Fibroblast of skin of right biceps (primary cell): ENCODE results near the gene ARHGAP26.

Source experiments
- DNase-seq: peaks from one replicate; pipeline ENCODE4 v3.0.0-alpha.2; 2013

Gene ARHGAP26

DNA sequence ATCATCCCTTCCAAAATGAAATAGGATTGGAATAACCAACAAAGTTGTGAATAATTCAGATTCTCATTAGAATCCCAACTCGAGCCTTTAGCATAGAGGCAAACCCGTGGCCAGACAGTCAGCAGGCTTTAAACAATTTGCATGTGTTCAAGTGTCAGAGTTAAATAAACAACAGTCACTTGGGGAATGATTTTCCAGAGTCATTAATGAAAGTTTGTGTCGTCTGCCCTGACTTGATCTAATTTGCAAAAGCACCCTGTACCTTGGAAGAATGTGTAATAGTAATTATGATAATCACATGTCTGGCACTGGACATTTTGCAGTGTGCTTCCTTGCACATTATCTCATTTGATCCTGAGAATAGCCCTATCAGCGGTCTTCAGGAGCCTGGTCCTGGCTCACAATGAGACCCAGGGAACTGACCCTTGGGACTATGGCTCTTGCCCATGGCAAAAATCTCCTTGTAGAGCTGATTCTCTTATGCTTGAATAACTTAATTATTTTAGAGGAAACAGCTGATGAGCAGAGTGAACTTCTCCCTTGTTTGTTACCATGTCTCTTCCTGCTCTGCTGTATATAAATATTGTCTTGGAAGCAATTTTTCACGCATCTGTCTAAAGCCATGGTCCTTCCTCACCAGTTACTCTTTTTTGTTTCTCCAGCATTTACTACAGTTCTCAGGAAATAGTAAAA is 360.6 kb downstream of the ARHGAP26 start:
- no peak for DNase-seq

GRCh38 chr5:143131972-143132371 is 361.8 kb downstream of the ARHGAP26 start:
- DNase-seq: no peak

- DNase-seq: no peak
Measured at GRCh38 chr5:143132739-143133138, 362.6 kb downstream of the ARHGAP26 start.

GRCh38 chr5:143133721-143134120 is 363.5 kb downstream of the ARHGAP26 start:
- DNase-seq: no peak

- DNase-seq: no peak
Measured at GRCh38 chr5:143134269-143134668, 364.1 kb downstream of the ARHGAP26 start.

DNA sequence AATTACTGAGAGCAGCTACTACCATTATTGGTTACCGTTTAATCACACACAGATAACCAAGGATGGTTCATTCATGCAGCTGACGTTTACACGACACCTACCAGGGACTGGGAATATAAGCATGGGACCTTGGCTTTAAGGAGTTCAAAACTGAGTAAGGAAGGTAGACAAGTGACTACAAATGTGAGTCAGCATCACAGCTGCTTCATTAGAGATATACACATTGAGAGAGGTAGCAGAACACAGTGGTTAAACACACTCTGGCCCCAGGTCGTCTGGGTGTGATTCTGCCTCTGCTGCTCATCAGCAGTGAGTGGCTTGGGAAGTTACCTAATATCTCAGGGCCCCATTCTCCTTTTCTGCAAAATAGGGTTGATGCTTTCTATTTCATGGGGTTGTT is 364.7 kb downstream of the ARHGAP26 start:
- DNase-seq: no peak

GRCh38 chr5:143135832-143136551 is 365.8 kb downstream of the ARHGAP26 start:
- no peak for DNase-seq

DNA sequence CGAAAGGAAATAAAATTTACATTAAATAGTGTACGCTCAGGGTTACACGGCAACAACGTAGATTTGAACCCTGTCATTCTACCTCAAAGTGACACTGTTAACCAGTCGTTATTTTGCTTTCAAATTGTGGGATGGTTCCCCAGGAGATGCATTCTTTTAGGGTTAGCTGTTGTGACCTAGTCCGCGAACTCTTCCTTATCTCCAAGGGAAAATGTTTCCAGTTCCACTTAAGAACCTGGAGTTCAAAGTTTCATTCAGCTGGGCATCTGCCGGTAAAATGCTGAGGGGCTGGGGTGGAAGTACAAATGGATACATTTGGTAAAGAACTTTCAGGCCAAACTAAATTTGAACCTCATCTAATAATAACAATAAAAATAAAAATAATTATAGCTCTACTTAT is 368.7 kb downstream of the ARHGAP26 start:
- DNase-seq: no peak

- DNase-seq: no peak
Measured at GRCh38 chr5:143139585-143139984, 369.4 kb downstream of the ARHGAP26 start.

DNA sequence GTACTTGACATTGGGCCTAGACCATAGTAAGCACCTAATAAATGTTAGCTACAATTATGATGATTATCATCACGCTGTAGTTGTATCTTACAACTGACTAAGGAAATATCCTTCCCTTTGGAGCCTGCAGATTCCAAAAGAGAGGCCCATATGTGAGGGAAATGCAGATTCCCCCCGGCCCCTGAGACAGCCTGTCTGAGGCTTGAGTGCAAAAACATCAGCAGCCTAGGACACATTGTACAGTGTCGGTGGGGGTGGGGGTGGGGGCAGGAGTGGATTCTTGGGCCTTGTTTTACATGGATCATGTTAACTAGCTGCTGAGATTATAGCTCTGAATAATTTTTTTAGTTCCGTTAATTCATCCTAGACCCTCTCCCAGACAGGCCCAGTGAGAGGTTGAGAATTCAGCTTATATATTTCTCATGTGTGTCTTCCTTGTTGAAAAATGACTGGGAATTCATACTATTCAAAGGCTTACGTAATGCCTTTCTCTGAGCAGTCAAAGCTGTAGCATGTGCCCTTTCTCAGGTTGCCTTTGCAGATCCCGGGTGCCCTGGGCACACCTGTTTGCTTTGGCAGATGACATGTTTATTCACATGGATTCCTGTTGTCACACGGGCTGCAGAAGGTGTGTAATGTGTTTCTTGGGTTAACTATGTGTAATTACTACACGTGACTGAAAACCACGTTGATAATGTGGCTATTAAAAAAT is 370.5 kb downstream of the ARHGAP26 start:
- no peak for DNase-seq

DNA sequence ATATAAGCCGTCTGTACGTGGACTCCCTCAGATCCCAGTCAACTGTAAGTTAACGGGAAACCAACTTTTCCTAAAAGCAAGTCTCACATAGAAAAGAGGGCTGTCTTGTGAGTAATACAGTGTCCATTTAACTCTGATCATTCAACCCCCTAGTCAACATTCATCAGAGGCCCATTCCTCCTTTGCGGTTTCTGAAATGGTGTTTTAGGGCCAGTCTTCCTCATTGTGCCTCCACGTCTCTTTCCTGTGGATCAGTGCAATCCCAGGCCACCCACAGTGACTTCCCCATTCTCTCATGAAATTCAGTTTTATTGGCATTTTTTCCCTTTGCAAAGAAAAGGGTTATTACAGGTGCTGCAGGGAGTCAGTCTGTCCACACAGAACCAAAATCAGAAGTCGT is 371.5 kb downstream of the ARHGAP26 start:
- no peak for DNase-seq

DNA sequence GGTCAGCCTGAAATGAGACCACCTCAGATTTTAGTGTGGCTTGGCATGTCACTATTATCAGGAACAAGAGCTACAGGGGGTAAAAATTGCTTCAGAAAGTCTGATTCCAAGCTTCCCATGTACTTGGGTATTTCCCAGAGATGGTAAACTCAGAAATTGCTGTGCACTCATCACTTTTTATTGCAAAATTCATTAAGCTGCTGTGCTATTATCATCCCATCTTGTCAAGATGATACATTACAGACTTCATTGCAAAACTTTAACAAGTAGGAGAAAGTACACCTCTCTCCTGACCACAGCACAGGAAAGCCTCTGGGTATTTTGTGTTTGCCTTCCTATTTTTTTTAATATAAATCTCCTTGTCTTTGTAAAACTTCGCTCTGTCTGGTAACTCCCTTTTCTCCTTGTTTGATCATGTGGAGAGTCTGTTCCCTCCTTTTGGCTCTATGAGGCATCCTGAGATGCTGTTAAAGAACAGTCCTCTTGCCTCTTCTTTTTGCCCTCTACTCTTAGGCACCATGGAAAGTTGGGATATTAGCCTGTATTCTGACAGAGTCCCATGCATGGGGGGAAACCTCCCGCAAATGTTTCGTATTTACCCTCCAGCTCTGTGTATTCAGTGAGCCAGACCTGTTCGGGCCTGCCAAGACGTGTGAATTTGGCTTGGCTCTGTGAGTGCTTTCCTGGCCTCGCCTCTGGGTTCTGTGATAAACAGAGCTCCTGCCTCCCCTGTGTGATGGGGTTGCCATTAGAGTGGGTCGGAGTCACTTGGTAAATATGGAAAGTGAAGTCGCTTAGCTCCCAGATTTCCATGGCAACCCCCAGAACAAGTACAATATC is 372.6 kb downstream of the ARHGAP26 start:
- DNase-seq: peak; percentile 49

DNA sequence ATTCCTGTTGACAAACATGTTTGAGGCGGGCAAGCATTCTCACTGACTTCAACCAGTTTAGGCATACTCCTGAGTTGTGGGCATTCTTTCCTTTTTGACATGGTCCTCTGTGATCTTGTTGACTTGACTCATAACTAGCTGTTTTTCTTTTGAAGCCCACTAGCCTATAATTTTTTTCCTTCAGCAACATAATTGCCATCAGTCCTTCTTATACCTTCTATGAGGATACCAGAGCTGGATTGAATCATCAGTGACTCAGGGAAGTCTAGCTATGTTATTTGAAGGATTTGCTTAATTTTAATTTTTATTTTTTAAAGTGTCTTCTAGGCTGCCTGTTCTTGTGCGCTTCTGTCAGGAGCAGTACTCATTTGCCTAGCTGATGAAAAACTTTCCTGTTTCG is 373.8 kb downstream of the ARHGAP26 start:
- DNase-seq: peak; percentile 81

DNA sequence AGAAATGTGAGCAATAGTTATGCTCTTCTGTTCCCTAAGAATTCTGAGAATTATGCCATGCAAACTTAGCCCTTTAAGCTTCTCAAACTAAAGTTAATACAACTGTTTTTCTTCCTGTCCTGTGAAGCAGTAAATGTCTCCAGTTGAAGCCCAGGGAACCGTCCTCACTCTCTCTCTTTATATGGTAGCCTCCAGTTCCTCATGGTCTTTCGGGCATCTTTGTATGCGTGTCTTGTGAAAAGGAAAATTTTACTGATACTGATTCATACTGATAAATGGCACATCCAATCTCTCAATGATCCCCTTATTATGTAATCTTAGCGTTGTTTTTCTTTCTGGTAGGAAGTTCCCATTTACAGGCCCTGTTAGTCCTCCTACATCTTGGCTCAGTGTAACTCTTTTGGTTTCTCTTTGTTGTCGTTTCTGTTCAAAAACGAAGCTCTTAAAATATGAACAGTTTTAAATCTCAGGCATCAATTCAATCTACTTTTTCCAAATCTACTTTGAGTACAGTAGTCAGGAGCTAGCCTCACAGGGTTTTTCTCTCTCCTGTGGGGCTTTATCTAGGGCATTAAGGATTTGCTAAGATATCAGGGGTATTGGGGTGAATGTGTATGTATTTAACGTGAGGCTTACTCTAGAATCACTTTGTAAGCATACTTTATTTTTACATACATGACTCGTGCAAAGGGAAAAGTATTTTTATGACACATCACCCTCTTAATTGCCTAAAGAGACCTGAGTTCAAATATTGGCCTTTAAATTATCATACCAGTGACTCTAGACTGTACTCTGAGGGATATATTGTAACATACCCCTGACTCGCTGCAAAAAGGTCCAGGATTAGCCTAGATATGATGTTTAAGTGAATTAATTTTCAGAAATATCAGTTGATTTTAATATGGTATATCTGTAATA is 375.3 kb downstream of the ARHGAP26 start:
- peak; percentile 56 for DNase-seq

GRCh38 chr5:143146161-143146560 is 376.0 kb downstream of the ARHGAP26 start:
- DNase-seq: no peak

GRCh38 chr5:143147383-143147782 is 377.2 kb downstream of the ARHGAP26 start:
- no peak for DNase-seq

DNA sequence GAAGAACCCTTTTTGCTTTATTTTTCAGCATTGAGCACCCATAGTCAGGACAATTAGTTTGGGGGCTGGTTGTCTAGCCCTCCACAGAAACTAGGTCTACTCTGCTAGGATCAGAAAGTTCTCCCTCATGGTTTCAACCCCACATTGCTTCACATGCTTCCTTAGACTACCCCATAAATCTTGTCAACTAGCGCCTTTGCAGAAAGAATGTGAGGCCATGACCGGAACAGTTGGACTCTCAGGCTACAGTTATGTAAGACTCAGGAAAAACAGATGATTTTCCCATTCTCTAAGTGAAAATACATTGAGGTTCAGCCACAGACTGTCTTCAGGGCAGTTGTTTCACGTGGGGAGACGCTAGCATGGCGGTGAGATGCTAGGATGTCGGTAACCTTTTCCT is 377.7 kb downstream of the ARHGAP26 start:
- peak; percentile 52 for DNase-seq

GRCh38 chr5:143148771-143149170 is 378.6 kb downstream of the ARHGAP26 start:
- DNase-seq: peak; percentile 27

DNA sequence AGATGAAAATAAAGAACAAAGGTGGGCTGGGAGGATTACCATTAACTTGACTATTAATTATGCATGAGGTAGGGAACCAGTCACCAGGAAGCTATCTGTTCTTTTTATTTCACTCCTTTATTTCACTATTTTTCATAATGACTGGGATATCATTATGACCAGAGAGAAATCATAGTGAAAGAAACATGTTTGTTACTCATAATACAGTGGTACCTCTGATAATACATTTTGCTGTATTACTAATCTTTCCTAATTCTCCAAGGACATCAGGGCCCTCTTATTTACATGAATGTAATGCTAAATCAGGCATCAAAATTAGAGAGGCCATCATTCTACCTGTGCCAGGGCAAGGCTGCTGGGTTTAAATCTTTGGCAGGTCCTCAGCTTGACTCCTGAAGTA is 379.6 kb downstream of the ARHGAP26 start:
- DNase-seq: no peak

DNA sequence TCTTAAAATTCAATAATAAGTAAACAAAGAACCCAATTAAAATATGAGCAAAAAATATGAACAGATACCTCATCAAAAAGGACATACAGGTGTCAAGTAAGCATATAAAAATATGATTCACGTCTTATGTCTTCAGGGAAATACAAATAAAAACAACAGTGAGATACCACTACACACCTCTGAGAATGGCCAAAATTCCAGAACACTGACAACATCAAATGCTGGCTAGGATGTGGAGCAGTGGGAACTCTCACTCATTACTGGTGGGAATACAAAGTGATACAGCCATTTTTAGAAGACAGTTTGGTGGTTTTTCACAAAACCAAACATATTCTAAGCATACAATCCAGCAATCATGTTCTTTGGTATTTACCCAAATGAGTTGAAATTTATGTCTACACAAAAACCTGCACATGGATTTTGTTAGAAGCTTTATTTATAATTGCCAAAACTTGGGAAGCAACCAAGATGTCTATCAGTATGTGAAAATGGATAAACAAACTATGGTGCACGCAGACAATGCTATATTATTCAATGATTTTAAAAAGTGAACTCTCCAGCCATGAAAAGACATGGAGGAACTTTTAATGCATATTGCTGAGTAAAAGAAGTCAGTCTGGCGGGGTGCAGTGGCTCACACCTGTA is 381.0 kb downstream of the ARHGAP26 start:
- no peak for DNase-seq

- no peak for DNase-seq
Measured at GRCh38 chr5:143152445-143152844, 382.3 kb downstream of the ARHGAP26 start.
